ENCODE results near the gene PTPN14.

Gene PTPN14

DNA sequence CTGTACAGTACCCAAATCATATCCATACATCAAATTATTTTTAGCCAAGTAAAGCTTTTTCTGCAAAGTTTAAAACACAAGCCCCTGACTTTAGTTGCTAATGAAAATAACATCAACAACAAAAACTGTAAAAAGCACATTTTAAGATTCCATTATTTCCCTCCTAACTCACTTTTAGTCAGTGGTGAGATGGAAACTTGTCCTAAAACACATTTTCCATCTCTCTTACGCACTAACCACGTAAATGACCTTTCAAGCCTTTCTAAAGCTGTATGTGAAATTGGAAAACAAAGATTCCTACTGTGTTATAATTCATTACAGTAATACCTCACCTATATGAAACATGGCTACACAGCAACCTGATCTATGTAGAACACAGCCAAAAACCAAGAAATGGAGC is 77.5 kb downstream of the PTPN14 start:
- DNase-seq: no peak

DNA sequence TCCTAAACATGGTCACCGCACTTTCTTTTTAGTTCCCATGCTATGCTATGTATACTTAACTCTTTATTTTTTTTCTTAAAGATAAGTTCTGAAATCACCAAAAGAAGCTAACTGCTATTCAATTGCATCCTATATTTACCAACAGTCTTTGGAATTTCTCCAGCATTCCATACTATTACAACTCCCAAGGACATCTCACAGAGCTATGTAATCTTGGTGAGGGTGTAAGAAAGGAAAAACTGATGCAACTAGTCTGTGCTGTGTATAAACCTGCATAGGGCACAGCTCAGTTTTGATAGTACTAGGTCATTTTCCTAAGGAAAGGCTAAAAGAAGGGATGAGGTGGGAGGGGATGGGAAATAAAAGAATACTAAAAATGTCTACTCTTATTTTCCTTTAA is 78.0 kb downstream of the PTPN14 start:
- DNase-seq: no peak

DNA sequence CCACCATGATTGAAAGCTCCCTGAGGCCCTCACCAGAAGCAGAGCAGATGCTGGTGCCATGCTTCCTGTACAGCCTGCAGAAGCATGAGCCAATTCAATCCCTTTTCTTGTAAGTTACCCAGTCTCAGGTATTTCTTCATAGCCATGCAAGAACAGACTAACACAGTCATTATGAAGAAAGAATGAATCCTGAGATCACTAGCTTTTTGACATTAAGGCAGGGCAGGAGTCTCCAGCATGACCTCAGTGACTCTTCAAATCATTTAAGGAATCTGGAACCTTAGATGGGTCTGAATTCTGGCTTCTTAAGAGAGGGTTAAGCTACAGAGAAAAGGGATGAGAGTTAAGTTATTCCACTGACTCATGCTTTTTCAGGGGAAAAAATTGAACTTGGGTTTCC is 79.0 kb downstream of the PTPN14 start:
- no peak for DNase-seq

DNA sequence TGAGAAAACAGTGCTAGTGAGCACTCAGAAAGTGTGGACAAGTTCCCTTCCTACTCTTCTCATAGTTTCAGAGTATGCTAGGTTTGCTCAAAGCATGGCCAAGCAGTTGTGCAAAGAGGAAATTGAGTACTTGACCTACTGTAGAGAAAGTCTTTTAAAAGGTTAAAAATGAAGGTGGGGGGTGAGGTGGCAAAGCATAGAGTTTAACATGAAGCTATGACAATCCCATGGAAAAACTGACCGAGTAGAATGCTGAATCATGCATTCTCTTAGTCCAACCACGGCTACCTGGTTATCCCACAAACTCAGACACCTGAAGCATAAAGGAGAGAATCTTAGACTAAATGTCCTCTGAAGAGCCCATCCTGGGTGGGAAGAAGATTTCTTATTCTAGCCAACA is 79.9 kb downstream of the PTPN14 start:
- no peak for DNase-seq

DNA sequence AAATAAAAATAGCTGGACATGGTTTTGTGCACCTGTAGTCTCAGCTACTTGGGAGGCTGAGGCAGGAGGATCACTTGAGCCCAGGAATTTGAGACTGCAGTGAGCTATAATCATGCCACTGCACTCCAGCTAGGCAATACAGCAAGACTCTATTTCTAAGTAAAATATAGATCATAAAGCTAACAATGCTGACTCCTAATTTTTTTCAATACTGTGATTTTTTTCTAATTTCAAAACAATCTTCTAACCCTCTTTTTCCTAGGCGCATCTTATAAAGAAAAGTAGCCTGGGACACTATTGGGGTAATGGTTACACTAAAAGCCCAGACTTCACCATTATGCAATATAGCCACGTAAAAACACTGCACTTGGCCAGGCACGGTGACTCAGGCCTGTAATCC is 81.3 kb downstream of the PTPN14 start:
- DNase-seq: no peak

DNA sequence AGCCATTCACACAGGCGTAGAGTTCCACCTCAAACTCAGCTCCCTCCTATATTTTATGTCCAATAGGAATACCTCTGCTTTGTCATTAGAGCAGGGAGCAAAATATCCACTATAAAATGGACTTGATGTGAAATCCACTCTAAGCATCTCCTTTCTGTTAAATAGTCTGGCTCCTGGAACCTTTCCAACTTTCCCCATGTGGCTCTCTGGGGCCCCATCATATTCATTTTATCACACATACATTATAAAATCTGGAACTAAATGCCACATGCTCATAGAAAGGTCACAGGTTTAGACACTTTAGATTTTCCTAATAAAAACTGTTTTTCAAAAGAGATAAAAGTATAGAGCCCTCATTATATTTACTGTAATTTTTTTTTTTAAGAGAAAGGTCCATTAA is 82.1 kb downstream of the PTPN14 start:
- no peak for DNase-seq

DNA sequence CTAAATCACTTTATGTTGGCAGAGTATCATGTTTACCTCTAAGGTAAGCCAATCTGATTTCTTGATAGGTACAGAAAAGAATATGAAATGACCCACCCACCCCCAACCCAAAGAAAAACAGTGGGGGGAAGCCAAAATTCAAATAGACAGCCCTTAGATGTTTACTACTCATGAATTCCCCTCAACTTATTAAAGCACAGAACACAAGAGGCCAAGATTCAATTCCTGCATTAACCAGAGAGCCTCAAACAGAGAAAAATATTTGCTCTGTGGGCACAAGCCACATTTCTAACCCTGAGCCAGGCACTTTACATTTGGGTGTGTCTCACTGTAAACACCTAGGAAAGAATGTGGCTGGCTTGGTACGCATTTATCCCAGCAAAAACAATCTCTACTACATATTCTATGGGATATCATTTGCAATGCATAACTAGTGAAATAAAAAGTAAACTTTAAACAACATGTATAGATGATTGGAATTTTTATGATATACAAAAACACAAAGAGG is 84.3 kb downstream of the PTPN14 start:
- DNase-seq: no peak

DNA sequence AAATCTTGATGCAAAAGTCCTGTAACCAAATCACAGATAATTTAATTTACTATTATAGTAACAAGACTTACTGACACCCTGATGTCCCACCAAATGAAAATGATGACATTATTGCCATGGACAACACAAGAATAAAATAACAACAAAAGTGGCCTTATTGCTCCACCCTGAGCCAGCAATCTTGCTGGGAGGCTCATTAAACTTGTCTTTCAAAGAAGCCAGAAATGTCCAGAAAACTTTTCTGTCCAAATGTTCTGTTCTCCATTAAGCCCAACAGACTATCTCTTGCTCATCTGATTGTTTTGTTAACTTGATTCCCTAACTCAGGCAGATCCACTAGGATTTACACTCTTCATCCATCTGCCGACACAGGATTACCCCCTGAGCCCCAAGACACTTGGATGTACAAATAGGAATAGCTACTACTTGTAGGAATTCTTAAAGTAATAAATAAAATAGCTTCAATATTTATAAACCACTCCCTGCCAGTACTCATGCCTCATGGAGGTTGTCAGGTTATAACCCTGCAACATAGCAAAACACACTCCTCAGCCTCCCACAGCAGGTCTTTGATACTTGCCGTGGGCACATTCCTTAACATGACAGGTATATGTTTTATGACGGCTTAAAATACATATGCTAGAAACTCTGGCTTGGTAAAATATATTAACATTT is 84.9 kb downstream of the PTPN14 start:
- no peak for DNase-seq

DNA sequence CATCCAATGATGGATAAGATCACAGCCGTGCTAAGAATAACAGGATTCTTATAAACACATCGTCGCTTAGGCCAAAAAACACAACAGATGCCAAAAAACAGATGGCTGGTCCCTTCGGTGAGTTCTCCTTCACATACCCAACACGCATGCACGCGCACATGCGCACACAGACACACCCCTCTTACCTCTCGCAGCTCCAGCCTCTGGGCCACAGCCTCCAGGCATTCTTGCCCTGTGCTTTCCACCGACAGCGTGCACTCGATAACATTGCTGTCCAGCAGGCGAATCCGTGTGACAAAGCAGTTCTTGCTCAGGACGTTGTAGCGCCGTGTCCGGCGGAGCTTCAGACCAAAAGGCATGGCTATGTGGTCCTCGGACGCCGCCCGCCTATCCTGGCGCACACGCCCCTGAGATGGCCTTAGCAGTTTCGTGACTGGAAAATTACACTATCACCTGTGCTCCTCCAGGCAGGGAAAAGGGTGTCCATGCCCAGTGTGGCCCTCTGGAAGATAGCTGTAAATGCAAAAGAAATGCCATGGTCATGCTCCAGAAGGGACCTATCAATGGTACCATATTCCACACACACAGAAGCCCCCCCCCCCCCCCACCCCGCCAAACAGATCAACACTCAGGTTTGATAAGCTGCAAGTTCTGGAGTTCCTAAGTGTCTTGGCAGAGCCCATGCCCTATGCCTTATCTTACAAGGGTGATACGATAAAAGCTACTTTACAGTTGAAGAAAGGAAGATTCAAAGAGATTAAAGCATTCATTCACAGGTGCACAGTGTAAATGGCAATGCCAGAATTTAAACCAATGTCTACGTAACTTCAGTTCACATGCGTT is 86.7 kb downstream of the PTPN14 start:
- no peak for DNase-seq

DNA sequence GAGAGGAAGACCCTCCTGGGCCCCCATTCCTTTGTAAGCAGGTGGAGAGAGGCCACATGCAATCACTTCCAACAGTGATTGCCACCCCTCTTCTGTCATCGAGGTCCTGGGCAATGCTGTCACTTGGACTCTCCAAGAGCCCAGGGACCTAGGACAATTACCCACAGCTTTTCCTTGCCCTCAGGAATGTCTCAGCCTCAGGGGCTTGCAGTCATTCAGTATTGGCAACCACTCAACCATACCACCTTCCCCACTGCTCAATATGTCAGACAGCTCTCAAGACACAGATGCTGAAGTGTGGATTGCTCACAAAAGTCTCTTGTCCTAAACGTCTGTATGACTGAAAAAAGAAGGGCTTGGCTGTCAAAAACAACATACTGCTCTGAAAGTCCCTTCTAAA is 87.8 kb downstream of the PTPN14 start:
- no peak for DNase-seq

DNA sequence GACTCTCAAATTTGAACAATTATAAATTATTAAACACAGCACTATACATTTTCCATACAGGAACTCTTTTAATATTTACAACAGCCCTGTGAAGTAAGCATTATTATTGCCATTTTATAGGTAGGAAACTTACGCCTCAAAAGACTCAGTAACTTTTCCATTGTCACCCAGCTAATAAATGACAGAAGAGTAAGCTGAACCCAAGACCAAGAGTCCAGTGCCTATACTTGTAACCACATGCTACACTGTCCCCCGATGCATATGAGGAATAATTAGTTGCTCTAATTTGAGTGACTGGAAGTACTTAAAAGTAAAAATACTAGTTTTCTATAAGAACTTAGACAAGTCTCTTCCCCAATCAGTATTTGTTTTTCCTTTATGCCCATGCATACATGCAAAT is 88.5 kb downstream of the PTPN14 start:
- DNase-seq: no peak

DNA sequence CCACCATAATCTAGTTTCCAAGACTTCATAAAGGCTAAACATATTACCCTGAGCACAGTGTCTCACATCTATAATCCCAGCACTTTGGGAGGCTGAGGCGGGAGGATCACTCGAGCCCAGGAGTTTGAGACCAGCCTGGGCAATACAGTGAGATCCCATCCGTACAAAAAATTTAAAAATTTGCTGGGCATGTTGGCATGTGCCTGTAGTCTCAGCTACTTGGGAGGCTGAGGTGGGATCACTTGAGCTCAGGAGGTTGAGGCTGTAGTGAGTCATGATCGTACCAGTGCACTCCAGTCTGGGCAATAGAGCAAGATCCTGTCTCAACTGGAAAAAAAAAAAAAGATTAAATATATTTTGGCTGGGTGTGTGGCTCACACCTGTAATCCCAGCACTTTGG is 90.1 kb downstream of the PTPN14 start:
- DNase-seq: no peak

DNA sequence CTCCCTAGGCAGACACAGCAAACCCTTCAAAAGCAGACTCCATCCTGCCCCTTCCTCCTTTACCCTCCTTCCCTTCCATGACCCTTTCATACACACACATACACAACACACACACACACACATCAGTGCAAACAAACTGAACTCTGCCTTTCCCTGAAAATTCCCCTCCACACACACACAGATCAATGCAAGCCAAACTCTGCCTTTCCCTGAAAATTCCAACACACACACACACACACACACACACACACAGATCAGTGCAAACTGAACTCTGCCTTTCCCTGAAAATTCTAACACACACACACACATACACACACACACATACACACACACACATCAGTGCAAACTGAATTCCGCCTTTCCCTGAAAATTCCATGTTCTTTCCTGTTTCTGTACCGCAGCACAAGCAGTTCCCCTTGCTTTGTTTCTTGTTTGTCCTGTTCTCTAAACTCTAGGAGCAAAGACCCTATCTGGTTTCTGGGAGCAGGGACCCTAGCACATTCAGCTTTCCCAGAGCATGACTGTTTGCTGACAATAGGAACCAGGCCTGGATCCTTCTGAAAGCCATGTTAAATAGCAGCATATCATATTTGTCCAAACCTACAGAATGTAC is 91.0 kb downstream of the PTPN14 start:
- no peak for DNase-seq

DNA sequence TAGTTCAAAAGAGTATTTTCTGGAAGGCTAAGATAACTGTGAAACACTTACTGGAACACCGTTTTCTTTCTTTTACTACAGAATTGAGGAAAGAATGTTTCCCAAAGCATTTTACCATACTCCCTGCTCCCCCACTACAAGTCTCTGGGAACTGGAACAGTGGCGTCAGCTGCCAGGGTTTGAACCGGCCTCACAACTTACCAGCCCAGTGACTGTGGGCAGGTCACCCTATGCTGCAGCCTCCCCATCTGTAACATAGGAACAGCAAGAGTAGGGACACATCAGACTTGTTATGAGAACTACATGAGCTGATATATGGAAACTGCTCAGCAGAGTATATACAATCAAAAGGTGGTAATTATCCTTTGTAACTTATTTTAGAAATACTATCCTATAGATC is 91.5 kb downstream of the PTPN14 start:
- DNase-seq: no peak

DNA sequence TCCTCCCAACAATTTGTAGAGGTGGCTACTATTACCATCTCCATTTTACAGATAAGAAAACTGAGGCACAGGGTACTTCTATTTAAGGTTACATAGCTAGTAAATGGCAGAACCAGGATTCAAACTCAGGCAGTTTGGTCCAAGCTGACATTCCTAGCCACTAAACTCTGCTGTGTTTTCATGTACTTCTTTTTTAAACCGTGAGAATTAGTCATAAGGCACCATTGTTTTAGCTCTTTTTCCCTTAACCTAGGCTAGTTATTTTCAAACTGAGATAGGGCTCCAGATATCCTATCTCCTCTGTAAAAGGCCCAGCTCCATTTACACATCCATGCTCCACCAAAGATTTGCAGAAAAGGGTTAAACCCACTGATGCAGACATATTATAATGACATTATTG is 92.9 kb downstream of the PTPN14 start:
- DNase-seq: no peak

DNA sequence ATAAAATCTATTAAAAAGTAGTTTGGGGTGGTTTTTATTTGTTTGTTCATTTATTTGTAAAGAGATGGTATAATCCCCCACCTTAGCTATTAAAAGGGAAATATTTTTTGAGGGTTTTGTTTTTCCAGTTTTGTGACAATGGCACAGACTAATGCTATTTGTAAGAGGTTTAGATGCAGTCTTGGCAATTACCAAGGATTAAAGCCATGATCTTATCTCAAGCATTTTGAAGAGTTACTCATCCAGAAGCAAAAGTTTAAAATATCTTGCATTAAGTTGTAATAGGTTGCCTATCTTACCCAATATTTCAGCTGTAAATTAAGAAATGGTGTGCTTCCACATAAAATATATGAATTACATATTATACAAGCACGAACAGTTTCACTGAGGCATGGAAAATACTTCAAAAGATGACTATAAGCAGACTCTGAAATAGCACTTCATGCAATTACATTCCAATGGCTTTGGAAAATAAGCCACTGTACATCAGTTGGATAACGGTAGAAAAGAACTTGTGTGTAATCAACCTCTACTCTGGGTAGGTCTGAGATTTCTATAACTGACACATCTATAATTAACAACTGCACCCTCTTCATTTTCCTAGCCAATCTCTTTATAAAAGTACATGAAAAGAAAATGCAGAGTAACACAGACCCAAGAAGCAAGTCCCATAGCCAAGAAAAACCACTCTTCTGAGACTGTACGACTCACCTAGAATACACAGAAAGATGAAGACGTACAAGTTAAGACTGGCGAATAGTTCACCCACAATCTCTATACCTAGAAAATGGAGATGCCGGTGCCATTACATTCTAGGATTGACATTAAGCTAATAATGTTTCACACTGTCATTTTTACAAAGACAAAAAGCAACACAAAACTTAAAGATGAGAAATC is 95.2 kb downstream of the PTPN14 start:
- DNase-seq: no peak

DNA sequence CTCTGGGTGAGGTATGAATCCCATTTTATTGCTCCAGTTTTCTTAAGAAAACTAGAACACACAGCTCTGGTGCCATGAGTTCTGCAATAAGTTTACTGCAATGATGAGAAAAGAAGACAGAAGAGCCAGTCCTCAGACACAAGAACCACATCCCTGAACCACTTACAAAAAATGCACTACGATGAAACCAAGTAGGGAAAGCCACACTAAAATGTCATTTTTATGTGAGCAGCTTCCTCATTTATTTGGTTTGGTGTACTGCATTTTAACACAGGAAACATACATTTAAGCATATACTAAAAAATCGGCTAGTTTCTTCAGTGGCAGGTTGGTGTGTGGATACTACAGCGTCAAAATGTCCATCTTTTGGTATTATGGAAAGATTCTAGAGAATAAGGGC is 95.9 kb downstream of the PTPN14 start:
- DNase-seq: no peak

DNA sequence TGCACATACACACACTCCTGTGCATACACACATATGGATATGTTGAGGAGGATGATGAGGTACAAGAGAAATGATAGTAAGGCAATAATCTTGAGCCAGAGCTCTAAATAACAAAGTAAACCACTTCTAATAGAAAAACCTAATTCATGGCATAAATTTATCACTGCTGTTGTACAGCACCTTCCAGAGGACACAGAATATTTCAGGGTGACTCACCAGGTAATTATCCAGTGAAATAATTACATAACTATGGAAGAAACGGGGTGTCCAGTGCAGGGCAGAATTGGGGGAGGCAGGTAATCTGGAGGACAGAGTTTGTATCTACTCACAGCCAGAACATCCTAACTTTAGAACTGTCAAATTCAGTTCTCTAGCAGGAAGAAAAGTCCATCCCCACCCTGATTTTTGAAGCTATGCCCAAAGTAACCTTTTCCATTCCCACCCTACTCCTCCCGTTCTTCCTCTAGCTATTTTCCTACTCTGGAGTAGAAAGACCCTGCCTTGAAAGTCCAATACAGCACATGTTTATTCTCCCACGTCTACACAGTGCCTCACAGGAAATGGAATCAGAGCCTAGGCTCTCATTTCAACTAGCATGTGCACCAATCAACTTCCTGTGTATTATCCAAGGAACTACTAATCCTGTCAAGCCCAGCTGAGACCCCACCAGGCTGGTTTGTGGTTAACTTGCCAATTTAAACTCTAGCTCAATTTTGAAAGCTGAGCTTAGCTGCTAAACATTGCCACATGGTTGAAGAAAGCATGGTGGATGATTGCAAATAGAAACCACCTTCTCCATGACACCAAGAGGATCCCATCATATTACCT is 96.6 kb downstream of the PTPN14 start:
- no peak for DNase-seq

DNA sequence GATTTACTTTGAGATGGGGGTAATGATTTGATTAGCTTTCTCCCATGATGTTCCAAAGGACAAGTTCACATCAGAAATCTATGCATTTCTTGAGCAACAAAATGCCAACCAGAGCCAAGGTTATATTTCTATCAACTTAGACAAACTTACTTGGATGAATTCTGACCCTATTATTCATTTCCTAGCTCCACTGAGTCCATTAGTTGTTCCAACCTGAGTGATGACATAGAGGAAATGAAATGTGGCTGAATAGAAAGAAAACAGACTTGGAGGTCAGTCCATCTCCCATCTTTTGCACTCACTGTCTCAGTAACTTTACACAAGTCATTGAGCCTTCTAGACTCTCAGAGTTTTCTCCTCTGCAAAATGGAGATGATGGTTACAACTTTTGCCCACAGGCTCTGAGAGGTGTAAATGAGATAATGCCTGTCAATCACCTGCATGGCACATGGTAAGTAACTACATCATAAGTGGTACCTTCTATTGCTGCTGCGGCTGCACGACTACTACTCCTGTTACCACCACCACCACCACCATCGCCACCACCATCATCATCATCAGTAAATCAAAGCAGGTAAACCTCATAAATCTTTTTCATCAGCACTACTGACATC is 98.2 kb downstream of the PTPN14 start:
- no peak for DNase-seq

DNA sequence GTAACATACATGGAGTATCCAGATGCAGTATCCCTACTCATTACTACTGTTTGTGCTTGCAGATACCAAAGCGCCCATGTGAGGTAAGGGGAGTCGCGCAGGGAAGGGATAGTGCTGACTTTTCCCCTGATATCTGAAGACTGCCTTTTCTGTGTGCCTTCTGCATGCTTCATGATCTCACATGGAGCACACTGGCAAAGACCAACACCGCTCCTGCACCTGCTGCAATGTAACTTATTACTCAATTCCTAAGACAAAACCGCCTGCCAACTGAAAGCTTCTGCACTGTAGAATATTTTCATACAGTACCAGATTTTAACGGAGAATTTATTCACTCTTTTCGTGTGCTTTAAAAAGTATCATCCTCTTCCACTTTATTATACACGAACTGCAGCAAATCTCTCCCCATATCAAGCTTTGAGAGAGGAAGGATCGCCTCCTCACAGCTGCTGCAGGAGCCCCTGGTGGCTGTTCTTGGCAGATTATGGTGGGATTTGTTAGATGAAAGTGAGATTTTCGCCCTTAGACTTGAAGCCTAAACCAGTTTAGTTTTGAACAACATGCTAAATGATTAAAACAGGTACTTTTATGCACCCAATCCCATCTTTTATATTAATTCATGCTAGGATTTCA is 99.1 kb downstream of the PTPN14 start:
- DNase-seq: no peak

DNA sequence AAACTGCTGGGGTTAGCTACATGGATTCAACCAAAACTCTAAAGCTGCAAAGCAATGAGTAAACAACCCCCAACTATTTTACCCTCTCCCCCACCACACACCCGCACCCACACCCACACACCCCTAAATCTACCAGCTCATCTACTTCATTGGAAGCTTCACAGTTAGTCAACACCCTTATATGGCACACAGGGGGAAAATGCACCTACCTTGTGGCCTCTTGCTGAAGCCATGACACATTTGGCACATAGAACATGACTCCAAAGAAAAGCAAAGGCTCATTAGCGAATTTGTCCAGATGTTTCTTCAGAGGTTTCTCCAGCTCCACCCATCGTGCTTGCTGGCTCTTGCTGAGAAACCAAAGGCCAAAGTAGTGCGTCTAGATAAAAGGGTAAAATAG is 99.8 kb downstream of the PTPN14 start:
- no peak for DNase-seq
